Lung (tissue), 12 donors: Measurements from ENCODE around the gene RAI1. TPM values are rescaled to one million over a fixed set of nuclear protein-coding genes. Genes with fewer than 3 reads are reported as not detected.

Experiments used
- ATAC-seq: fragments of 200-7000 bp; cut with Tn5 transposase; one replicate; pipeline ENCODE4 v1.9.1; 2020; ENCODE audit warnings: moderate number of reproducible peaks; ENCODE audit not compliant: insufficient read depth, low FRiP score
- DNase-seq, 3 donors: peaks; one replicate each; pipeline ENCODE4 v3.0.0-alpha.2; 2013 to 2017
- H3K27ac ChIP-seq, 2 donors: one replicate each; pipeline ENCODE4 v1.5.1; 2013; ENCODE audit warnings: mild to moderate bottlenecking in 2 of 2, moderate library complexity in 2 of 2, control low read depth in 1 of 2, inconsistent platforms in 1 of 2, low read depth in 1 of 2, low read length in 1 of 2
- H3K27me3 ChIP-seq, 3 donors: one replicate each; pipeline ENCODE4 v1.5.1; 2013; ENCODE audit warnings: low read length in 2 of 3; ENCODE audit not compliant: control insufficient read depth in 3 of 3, insufficient read depth in 3 of 3
- H3K36me3 ChIP-seq, 4 donors: one replicate each; pipeline ENCODE4 v1.5.1; 2013; ENCODE audit warnings: low read length in 4 of 4, mild to moderate bottlenecking in 1 of 4, moderate library complexity in 1 of 4; ENCODE audit not compliant: control insufficient read depth in 4 of 4, insufficient read depth in 4 of 4
- H3K4me1 ChIP-seq, 5 donors: one replicate each; pipeline ENCODE4 v1.5.1; 2013; ENCODE audit warnings: low read length in 5 of 5, mild to moderate bottlenecking in 2 of 5, moderate library complexity in 1 of 5; ENCODE audit not compliant: control insufficient read depth in 5 of 5, insufficient read depth in 5 of 5
- H3K4me3 ChIP-seq: one replicate; pipeline ENCODE4 v1.5.1; 2013; ENCODE audit warnings: mild to moderate bottlenecking, control low read depth, moderate library complexity
- H3K9ac ChIP-seq, 2 donors: one replicate each; pipeline ENCODE4 v1.5.1; 2013; ENCODE audit warnings: low read length in 2 of 2, control low read depth in 1 of 2; ENCODE audit not compliant: insufficient read depth in 1 of 2
- H3K9me3 ChIP-seq, 4 donors: one replicate each; pipeline ENCODE4 v1.5.1; 2013; ENCODE audit warnings: low read length in 3 of 4, mild to moderate bottlenecking in 1 of 4, moderate library complexity in 1 of 4; ENCODE audit not compliant: control insufficient read depth in 4 of 4, insufficient read depth in 3 of 4
- WGBS, 2 donors: extraction: QIAGEN DNeasy Blood & Tissue Kit; methylation state at CpG; one replicate each; pipeline ENCODE4 v1.1.7; 2013; 5-methylcytosine and 5-hydroxymethylcytosine counted together
- polyA plus RNA-seq, 2 donors: library from polyadenylated mRNA; stranded (reverse); fragments of 200-250 nt; gene quantifications; one replicate each; pipeline ENCODE4 v1.2.1, GENCODE V29; 2013
- total RNA-seq, 2 donors: library from RNA; depleted of rRNA in 1 of 2; stranded (reverse); fragments of >200 nt in 1 of 2; gene quantifications; one replicate each; pipeline ENCODE4 v1.2.1, GENCODE V29; 2014 to 2021
- TF ChIP-seq, protein P1 (sequence below): IDR thresholded peaks from 2 replicates; pipeline ENCODE4 v1.5.1; 2012; ENCODE audit warnings: mild to moderate bottlenecking; ENCODE audit errors: control extremely low read depth, extremely low read depth
- donor health status: control.
- donor health status: control.
- donor health status: Bipolar disorder and iron deficiency.
- donor health status: healthy.
- donor health status: DM: yes; HTN: yes; CAD: no.

The RAI1 gene
- total and polyA plus RNA-seq, 4 donors, result 14.5 to 44.4 (median 28.3) TPM

DNA sequence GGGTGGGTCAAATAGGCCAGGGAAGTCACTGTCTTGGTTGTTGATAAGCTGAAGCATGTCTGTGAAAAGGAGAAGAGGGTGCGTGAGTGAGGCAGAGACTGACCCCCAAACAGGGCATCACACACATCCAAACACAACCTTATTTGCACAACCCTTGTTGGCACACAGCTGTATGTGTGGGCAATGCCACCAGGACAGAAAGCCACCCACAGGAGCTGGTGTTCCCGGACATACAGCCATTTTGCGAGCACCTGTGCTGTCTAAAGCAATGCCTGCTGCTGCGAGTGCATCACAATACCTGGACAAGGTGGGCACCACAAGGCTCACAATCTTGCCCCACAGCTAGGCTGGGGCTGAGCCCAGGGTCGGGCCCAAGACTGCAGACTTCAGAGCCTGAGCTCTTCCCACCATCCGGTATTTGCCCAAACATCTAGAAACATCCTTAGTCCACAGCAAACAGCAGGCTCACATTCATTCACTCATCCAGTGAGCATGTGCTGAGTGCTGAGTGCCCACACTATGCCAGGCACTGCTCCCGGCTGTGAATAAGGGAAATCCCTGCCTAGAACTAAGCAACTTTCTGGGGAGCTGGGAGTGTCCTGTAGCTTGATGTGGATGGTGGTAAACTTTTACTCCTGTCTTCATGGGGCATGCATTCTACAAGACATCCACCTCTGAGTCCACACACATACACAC is 139.4 kb downstream of the RAI1 start:
- Histone ChIP-seq H3K9me3 (no peaks in the 10 kb centered on the region), H3K4me3 (no peak overlapping the region), H3K27me3 (no peaks in the 10 kb centered on the region), H3K9ac (no peak overlapping the region), H3K27ac (peak overlapping the region in 1 of 2 donors; percentile 24), H3K4me1 (peaks cover 13 to 49% (median 15%) of the 10 kb centered on the region in 5 donors), H3K36me3 (peaks cover 0 to 33% (median 1%) of the 10 kb centered on the region in 4 donors)
- DNase-seq (no peak), ATAC-seq (no peak)
- 78 to 96% methylated on average over 7 of the region's 7 CpGs for WGBS, 2 donors
- TF ChIP-seq, protein P1, sequence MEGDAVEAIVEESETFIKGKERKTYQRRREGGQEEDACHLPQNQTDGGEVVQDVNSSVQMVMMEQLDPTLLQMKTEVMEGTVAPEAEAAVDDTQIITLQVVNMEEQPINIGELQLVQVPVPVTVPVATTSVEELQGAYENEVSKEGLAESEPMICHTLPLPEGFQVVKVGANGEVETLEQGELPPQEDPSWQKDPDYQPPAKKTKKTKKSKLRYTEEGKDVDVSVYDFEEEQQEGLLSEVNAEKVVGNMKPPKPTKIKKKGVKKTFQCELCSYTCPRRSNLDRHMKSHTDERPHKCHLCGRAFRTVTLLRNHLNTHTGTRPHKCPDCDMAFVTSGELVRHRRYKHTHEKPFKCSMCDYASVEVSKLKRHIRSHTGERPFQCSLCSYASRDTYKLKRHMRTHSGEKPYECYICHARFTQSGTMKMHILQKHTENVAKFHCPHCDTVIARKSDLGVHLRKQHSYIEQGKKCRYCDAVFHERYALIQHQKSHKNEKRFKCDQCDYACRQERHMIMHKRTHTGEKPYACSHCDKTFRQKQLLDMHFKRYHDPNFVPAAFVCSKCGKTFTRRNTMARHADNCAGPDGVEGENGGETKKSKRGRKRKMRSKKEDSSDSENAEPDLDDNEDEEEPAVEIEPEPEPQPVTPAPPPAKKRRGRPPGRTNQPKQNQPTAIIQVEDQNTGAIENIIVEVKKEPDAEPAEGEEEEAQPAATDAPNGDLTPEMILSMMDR, result no peak

DNA sequence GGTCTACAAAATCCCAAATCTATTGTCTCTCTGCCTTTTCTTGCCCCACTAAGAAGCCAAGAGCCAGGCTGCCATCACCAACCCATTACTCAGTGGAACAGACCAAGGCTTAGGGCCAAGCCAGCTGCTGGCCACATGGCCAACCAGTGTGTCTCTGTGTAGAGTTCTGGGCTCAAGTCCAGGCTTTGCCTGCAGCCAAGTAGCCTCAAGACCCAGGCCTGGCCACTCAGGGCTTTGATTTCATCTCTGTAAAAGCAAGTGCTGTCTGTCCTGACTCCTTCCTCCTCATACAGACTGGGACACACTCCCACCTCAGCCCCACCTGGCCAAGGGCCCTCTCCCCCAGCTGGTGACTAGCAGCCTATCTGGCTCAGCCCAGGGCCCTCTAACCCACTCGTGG is 140.9 kb downstream of the RAI1 start:
- Histone ChIP-seq H3K36me3 (peaks cover 0 to 21% (median 0%) of the 10 kb centered on the region in 4 donors), H3K4me1 (peaks cover 13 to 61% (median 15%) of the 10 kb centered on the region in 5 donors), H3K9me3 (no peaks in the 10 kb centered on the region), H3K27me3 (no peaks in the 10 kb centered on the region), H3K4me3 (no peak overlapping the region), H3K27ac (no peak overlapping the region), H3K9ac (no peak overlapping the region)
- TF ChIP-seq, protein P1, result no peak
- DNase-seq (peak in 2 of 3 donors; percentile 36 to 69), ATAC-seq (no peak)
- 55 to 81% methylated on average over 1 of the region's 1 CpG for WGBS, 2 donors

DNA sequence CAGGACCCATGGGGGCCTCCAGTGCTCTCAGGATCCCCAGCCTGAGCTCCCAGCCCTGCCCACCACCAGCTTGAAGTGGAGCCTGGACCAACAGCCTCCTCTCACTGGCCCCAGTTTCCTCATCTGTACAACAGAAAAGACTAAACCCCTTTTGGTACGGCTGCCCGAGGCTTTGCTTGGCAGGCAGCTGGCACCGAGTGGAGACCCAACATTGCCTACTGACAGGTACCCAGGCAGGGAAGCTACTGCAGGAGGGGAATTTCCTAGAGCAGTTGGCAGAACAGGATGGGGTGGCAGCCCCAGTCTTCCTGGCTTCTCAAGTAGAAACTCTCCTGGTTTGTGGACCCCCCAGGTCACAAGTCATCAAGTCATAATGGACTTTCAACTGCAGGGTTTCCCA is 141.4 kb downstream of the RAI1 start:
- H3K4me1 ChIP-seq, result peaks cover 13 to 61% (median 15%) of the 10 kb centered on the region in 5 donors
- no peaks in the 10 kb centered on the region for H3K9me3 ChIP-seq
- DNase-seq (no peak), ATAC-seq (no peak)
- H3K27me3 ChIP-seq, result no peaks in the 10 kb centered on the region
- H3K4me3 ChIP-seq, result no peak overlapping the region
- no peak overlapping the region for H3K9ac ChIP-seq
- H3K27ac ChIP-seq, result no peak overlapping the region
- 42 to 75% methylated on average over 3 of the region's 3 CpGs for WGBS, 2 donors
- TF ChIP-seq, protein P1, result no peak
- peaks cover 0 to 17% (median 0%) of the 10 kb centered on the region in 4 donors for H3K36me3 ChIP-seq
